GM12874 (cell line): Measurements from ENCODE around the gene ZNRF1.
A peak's percentile ranks its signal among the peaks of the same experiment; 100 is the strongest.

Experiments used
- CTCF ChIP-seq: IDR thresholded peaks from 2 replicates; pipeline ENCODE4 v1.5.1; 2011; ENCODE audit warnings: low read depth, mild to moderate bottlenecking, control low read depth, low read length, moderate library complexity; ENCODE audit not compliant: insufficient read depth

Gene ZNRF1

GRCh38 chr16:75108792-75109731, 110.2 kb downstream of the ZNRF1 start:
- no peak for TF ChIP-seq CTCF

GRCh38 chr16:75109732-75110243, 111.0 kb downstream of the ZNRF1 start:
- TF ChIP-seq CTCF: peak; percentile 33

- TF ChIP-seq CTCF: peak; percentile 91
These were observed 112.1 kb downstream of the ZNRF1 start for GRCh38 chr16:75110637-75111513.

- TF ChIP-seq CTCF: no peak
These were observed 112.7 kb downstream of the ZNRF1 start for GRCh38 chr16:75111514-75111940.

- no peak for TF ChIP-seq CTCF
These were observed 113.3 kb downstream of the ZNRF1 start for GRCh38 chr16:75111961-75112733.

- no peak for TF ChIP-seq CTCF
These were observed 114.1 kb downstream of the ZNRF1 start for GRCh38 chr16:75112734-75113491.
